H9 (cell line): Measurements from ENCODE around the gene DLG1. TPM values are rescaled to one million over a fixed set of nuclear protein-coding genes. Genes with fewer than 3 reads are reported as not detected.

Experiments used
- DNase-seq: peaks from one replicate; pipeline ENCODE4 v3.0.0-alpha.2; 2017
- H2AFZ ChIP-seq: one replicate; pipeline ENCODE4 v1.6.1; 2013; ENCODE audit warnings: mild to moderate bottlenecking, low read length, control low read depth, moderate library complexity
- H2AK5ac ChIP-seq: 2 replicates; pipeline ENCODE4 v1.6.1; 2013; ENCODE audit warnings: low read length, control low read depth, mixed read lengths; ENCODE audit not compliant: insufficient read length
- H2BK120ac ChIP-seq: one replicate; pipeline ENCODE4 v1.6.1; 2013; ENCODE audit warnings: low read depth, mild to moderate bottlenecking, low read length, control low read depth, inconsistent platforms; ENCODE audit not compliant: poor library complexity, severe bottlenecking
- H2BK12ac ChIP-seq: 2 replicates; pipeline ENCODE4 v1.6.1; 2013; ENCODE audit warnings: low read length, control low read depth, mixed read lengths, low read depth; ENCODE audit not compliant: insufficient read length
- H2BK15ac ChIP-seq: 2 replicates; pipeline ENCODE4 v1.6.1; 2013; ENCODE audit warnings: low read depth, low read length, control low read depth
- H2BK20ac ChIP-seq: one replicate; pipeline ENCODE4 v1.6.1; 2013; ENCODE audit warnings: low read depth, mild to moderate bottlenecking, low read length, control low read depth, inconsistent platforms; ENCODE audit not compliant: poor library complexity, severe bottlenecking
- H2BK5ac ChIP-seq: 2 replicates; pipeline ENCODE4 v1.6.1; 2013; ENCODE audit warnings: low read length, control low read depth, mixed read lengths; ENCODE audit not compliant: insufficient read length
- H3K14ac ChIP-seq: 2 replicates; pipeline ENCODE4 v1.6.1; 2013; ENCODE audit warnings: low read length, control low read depth; ENCODE audit not compliant: insufficient read depth
- H3K18ac ChIP-seq: 2 replicates; pipeline ENCODE4 v1.6.1; 2013; ENCODE audit warnings: low read depth, mild to moderate bottlenecking, mixed read lengths, low read length, control low read depth; ENCODE audit not compliant: insufficient read length
- H3K23ac ChIP-seq: 2 replicates; pipeline ENCODE4 v1.6.1; 2013; ENCODE audit warnings: low read length, control low read depth, mixed read lengths, low read depth; ENCODE audit not compliant: insufficient read length
- H3K23me2 ChIP-seq: 2 replicates; pipeline ENCODE4 v1.6.1; 2013; ENCODE audit warnings: low read depth, mild to moderate bottlenecking, mixed read lengths, low read length, control low read depth; ENCODE audit not compliant: insufficient read length, poor library complexity, severe bottlenecking
- H3K27ac ChIP-seq: 2 replicates; pipeline ENCODE4 v1.5.1; 2013; ENCODE audit warnings: low read length, control low read depth, mixed read lengths, low read depth; ENCODE audit not compliant: insufficient read length
- H3K27me3 ChIP-seq: 2 replicates; pipeline ENCODE4 v1.6.1; 2013; ENCODE audit warnings: low read length, control low read depth, inconsistent platforms; ENCODE audit not compliant: insufficient read depth
- H3K4ac ChIP-seq: 2 replicates; pipeline ENCODE4 v1.6.1; 2013; ENCODE audit warnings: low read depth, mild to moderate bottlenecking, control low read depth, inconsistent platforms, low read length, moderate library complexity
- H3K4me1 ChIP-seq: 2 replicates; pipeline ENCODE4 v1.6.1; 2013; ENCODE audit warnings: low read length, control low read depth, inconsistent platforms; ENCODE audit not compliant: insufficient read depth
- H3K4me2 ChIP-seq: 2 replicates; pipeline ENCODE4 v1.6.1; 2013; ENCODE audit warnings: low read length, control low read depth, mixed read lengths; ENCODE audit not compliant: insufficient read length, insufficient read depth
- H3K56ac ChIP-seq: 2 replicates; pipeline ENCODE4 v1.6.1; 2013; ENCODE audit warnings: low read depth, mild to moderate bottlenecking, mixed read lengths, low read length, control low read depth; ENCODE audit not compliant: insufficient read length
- H3K79me1 ChIP-seq: 2 replicates; pipeline ENCODE4 v1.6.1; 2013; ENCODE audit warnings: low read depth, mild to moderate bottlenecking, moderate library complexity, low read length, control low read depth, inconsistent platforms; ENCODE audit not compliant: insufficient read depth, poor library complexity, severe bottlenecking
- H3K79me2 ChIP-seq: 2 replicates; pipeline ENCODE4 v1.6.1; 2013; ENCODE audit warnings: low read length, control low read depth, inconsistent platforms; ENCODE audit not compliant: insufficient read depth
- H3K9ac ChIP-seq: 2 replicates; pipeline ENCODE4 v1.6.1; 2013; ENCODE audit warnings: low read length, control low read depth, mixed read lengths; ENCODE audit not compliant: insufficient read length; ENCODE audit errors: extremely low read depth
- H3K9me3 ChIP-seq: one replicate; pipeline ENCODE4 v1.6.1; 2013; ENCODE audit warnings: low read depth, low read length, inconsistent platforms; ENCODE audit not compliant: control insufficient read depth
- H3T11ph ChIP-seq: one replicate; pipeline ENCODE4 v1.6.1; 2013; ENCODE audit warnings: mild to moderate bottlenecking, low read length, control low read depth, inconsistent platforms
- H4K20me1 ChIP-seq: one replicate; pipeline ENCODE4 v1.6.1; 2013; ENCODE audit not compliant: control insufficient read depth, insufficient read length, insufficient read depth
- H4K5ac ChIP-seq: 2 replicates; pipeline ENCODE4 v1.6.1; 2013; ENCODE audit warnings: low read depth, mild to moderate bottlenecking, mixed read lengths, low read length, control low read depth; ENCODE audit not compliant: insufficient read length
- H4K8ac ChIP-seq: replicated peaks from 2 replicates; pipeline ENCODE4 v1.6.1; 2013; ENCODE audit warnings: low read length, control low read depth, mixed read lengths, low read depth; ENCODE audit not compliant: insufficient read length
- H4K91ac ChIP-seq: 2 replicates; pipeline ENCODE4 v1.6.1; 2013; ENCODE audit warnings: low read depth, mild to moderate bottlenecking, moderate library complexity, mixed read lengths, low read length, control low read depth; ENCODE audit not compliant: insufficient read length
- H3K27ac Mint-ChIP-seq, 3 experiments: 2 replicates in 2 of 3; 3 replicates in 1 of 3; pipeline ENCODE4 v1.8.0; 2020 to 2021; ENCODE audit warnings: mixed read lengths in 3 of 3, mild to moderate bottlenecking in 1 of 3, moderate library complexity in 1 of 3
- H3K27me3 Mint-ChIP-seq: 2 replicates; pipeline ENCODE4 v1.8.0; 2021; ENCODE audit warnings: low read depth, mild to moderate bottlenecking, moderate library complexity, mixed read lengths
- H3K36me3 Mint-ChIP-seq, 3 experiments: 2 replicates in 2 of 3; 3 replicates in 1 of 3; pipeline ENCODE4 v1.8.0; 2020 to 2021; ENCODE audit warnings: low read depth in 3 of 3, mixed read lengths in 3 of 3; ENCODE audit not compliant: insufficient read depth in 1 of 3
- H3K4me1 Mint-ChIP-seq, 2 experiments: 2 replicates each; pipeline ENCODE4 v1.8.0; 2020; ENCODE audit warnings: mixed read lengths in 2 of 2
- H3K4me3 Mint-ChIP-seq, 2 experiments: 2 replicates in 1 of 2; 3 replicates in 1 of 2; pipeline ENCODE4 v1.8.0; 2020 to 2021; ENCODE audit warnings: mild to moderate bottlenecking in 2 of 2, mixed read lengths in 2 of 2, moderate library complexity in 1 of 2
- H3K9me3 Mint-ChIP-seq, 2 experiments: 2 replicates in 1 of 2; 3 replicates in 1 of 2; pipeline ENCODE4 v1.8.0; 2020; ENCODE audit warnings: mild to moderate bottlenecking in 2 of 2, mixed read lengths in 2 of 2, moderate library complexity in 1 of 2
- CTCF ChIP-seq: fragments of 200-600 bp; sonication (generic); conservative IDR thresholded peaks from 3 replicates; pipeline ENCODE4 v1.8.0; 2021; ENCODE audit warnings: antibody characterized with exemption, mild to moderate bottlenecking
- WGBS: extraction: QIAGEN DNeasy Blood & Tissue Kit; methylation state at CpG from one replicate; pipeline ENCODE4 v1.1.7; 2013; ENCODE audit warnings: missing lambda C conversion rate, low lambda C conversion rate, mixed read lengths; ENCODE audit not compliant: insufficient read length; ENCODE audit errors: extremely low coverage; 5-methylcytosine and 5-hydroxymethylcytosine counted together
- total RNA-seq: library from RNA; stranded (reverse); gene quantifications from 2 replicates; pipeline ENCODE4 v1.2.1, GENCODE V29; 2021

DLG1 gene
- total RNA-seq, 1 experiment from 2014 or later, result 84.1 TPM

- no peak overlapping the region for H3K14ac ChIP-seq
- no peak overlapping the region for H4K91ac ChIP-seq
- WGBS, result no CpG with 5 or more reads among the region's 2 CpGs
- H4K5ac ChIP-seq, result no peak overlapping the region
- H3K4me1 Mint-ChIP-seq, result peaks cover 5 to 8% of the 10 kb centered on the region in 2 experiments
- no peak overlapping the region for H2BK20ac ChIP-seq
- no peak overlapping the region for H2AFZ ChIP-seq
- H3K9ac ChIP-seq, result no peak overlapping the region
- H3K4me2 ChIP-seq, result no peak overlapping the region
- no peaks in the 10 kb centered on the region for H4K20me1 ChIP-seq
- H3K23ac ChIP-seq, result no peak overlapping the region
- no peak overlapping the region for H3K4me3 Mint-ChIP-seq
- peaks cover 2% of the 10 kb centered on the region for H3K79me1 ChIP-seq
- no peak overlapping the region for H3T11ph ChIP-seq
- H4K8ac ChIP-seq, result no peak overlapping the region
- H2BK120ac ChIP-seq, result peak overlapping the region; percentile 36
- no peak for DNase-seq
- peaks cover 2% of the 10 kb centered on the region; the same call in 1 of the 2 replicates for H3K79me2 ChIP-seq
- H3K9me3 ChIP-seq, result no peaks in the 10 kb centered on the region
- no peak overlapping the region for H3K27ac ChIP-seq
- H3K36me3 Mint-ChIP-seq, result peaks cover 0 to 8% (median 0%) of the 10 kb centered on the region in 3 experiments; a peak in 3 of 7 replicates
- no peak overlapping the region for H3K18ac ChIP-seq
- H3K27me3 ChIP-seq, result no peaks in the 10 kb centered on the region
- H3K23me2 ChIP-seq, result no peaks in the 10 kb centered on the region
- no peak for TF ChIP-seq CTCF
- no peak overlapping the region for H3K4ac ChIP-seq
- H3K27ac Mint-ChIP-seq, result no peak overlapping the region
- no peak overlapping the region for H2BK5ac ChIP-seq
- H2BK12ac ChIP-seq, result no peak overlapping the region
- no peak overlapping the region for H2BK15ac ChIP-seq
- H3K27me3 Mint-ChIP-seq, result no peaks in the 10 kb centered on the region
- no peaks in the 10 kb centered on the region for H3K9me3 Mint-ChIP-seq
- no peaks in the 10 kb centered on the region for H3K4me1 ChIP-seq
- no peak overlapping the region for H2AK5ac ChIP-seq
- H3K56ac ChIP-seq, result no peak overlapping the region
Measured at GRCh38 chr3:197168606-197169005, 129.8 kb downstream of the DLG1 start.
